Measurements from ENCODE around the gene TRIM71. TPM values are rescaled to one million over a fixed set of nuclear protein-coding genes. Genes with fewer than 3 reads are reported as not detected.

The TRIM71 gene
- polyA plus RNA-seq, 1 donor (not counting 4 experiments of a cell fraction or from before 2014, with no cell fraction given) = not detected

DNA sequence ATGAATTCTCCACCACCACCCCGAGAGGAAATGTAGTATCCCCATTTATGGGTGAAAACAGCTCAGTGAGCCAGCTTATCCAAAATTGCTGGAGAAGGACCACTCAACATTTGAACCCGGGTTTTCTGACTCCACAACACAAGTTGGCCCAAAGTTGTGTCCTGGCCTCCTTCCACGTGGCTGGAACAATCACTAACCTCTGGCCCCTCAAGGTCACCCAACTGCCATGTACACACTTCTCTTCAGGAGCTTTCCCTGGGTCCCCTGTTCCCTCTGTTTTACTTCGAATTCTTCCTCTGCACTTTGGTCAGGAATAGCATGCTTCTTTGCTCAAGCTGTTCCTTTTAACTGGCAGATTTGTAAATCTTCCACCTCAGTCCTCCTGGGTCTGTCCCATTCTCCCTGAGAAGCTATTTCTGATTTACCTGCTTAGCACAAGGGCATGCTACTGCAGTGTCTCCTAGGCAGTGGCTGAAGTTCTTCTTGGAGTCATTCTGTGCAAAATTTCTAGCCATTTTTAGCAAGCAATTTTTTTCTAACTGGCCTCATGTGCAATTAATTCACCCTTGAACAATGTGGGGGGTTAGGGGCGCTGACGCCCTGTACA is 39.2 kb downstream of the TRIM71 start:
- FAIRE-seq (no peak), DNase-seq (ENCODE audit: low read depth, low spot score) (no peak)
- no peaks in the 10 kb centered on the region for H3K27me3 ChIP-seq (ENCODE audit: control insufficient read depth, extremely low read depth, insufficient read depth, low read length)
- no peaks in the 10 kb centered on the region for H3K9me1 ChIP-seq (ENCODE audit: control insufficient read depth, extremely low read depth, insufficient read depth, low read length)
- H3K9ac ChIP-seq (ENCODE audit: control insufficient read depth, extremely low read depth, insufficient read depth, low read length) = no peak overlapping the region
- H2AFZ ChIP-seq (ENCODE audit: control insufficient read depth, low read length) = no peak overlapping the region
- H4K20me1 ChIP-seq (ENCODE audit: control insufficient read depth, extremely low read depth, insufficient read depth, low read length) = no peaks in the 10 kb centered on the region
- no peaks in the 10 kb centered on the region for H3K36me3 ChIP-seq (ENCODE audit: control insufficient read depth in 2 of 2, extremely low read depth in 1 of 2, insufficient read depth in 2 of 2, low read length in 2 of 2)
- H3K27ac ChIP-seq (ENCODE audit: control insufficient read depth, insufficient read depth, low read length) = no peak overlapping the region
- dilution Hi-C loops (cut with MboI; ENCODE audit: extremely low pct_ligation_motif_present, low sequenced_read_pairs) = no loop called here
- TF ChIP-seq EZH2 (IDR thresholded peaks at IDR 0.05; ENCODE audit: low read length) = no peak
- TF ChIP-seq, protein P1, sequence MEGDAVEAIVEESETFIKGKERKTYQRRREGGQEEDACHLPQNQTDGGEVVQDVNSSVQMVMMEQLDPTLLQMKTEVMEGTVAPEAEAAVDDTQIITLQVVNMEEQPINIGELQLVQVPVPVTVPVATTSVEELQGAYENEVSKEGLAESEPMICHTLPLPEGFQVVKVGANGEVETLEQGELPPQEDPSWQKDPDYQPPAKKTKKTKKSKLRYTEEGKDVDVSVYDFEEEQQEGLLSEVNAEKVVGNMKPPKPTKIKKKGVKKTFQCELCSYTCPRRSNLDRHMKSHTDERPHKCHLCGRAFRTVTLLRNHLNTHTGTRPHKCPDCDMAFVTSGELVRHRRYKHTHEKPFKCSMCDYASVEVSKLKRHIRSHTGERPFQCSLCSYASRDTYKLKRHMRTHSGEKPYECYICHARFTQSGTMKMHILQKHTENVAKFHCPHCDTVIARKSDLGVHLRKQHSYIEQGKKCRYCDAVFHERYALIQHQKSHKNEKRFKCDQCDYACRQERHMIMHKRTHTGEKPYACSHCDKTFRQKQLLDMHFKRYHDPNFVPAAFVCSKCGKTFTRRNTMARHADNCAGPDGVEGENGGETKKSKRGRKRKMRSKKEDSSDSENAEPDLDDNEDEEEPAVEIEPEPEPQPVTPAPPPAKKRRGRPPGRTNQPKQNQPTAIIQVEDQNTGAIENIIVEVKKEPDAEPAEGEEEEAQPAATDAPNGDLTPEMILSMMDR (optimal IDR thresholded peaks at IDR 0.05 in 1 of 3, IDR thresholded peaks at IDR 0.05 in 1 of 3, conservative IDR thresholded peaks at IDR 0.05 in 1 of 3; ENCODE audit: extremely low read depth in 1 of 3, insufficient read depth in 2 of 3, low read length in 3 of 3) = no peak
- H3K9me3 ChIP-seq (ENCODE audit: control insufficient read depth, low read depth, low read length) = no peaks in the 10 kb centered on the region
- no peak overlapping the region for H3K4me3 ChIP-seq (ENCODE audit: control insufficient read depth in 2 of 3, extremely low read depth in 1 of 3, insufficient read depth in 2 of 3, low read depth in 1 of 3, low read length in 3 of 3)
- H3K4me1 ChIP-seq (ENCODE audit: control insufficient read depth, extremely low read depth, insufficient read depth, low read length) = no peaks in the 10 kb centered on the region
- H3K4me2 ChIP-seq (ENCODE audit: control insufficient read depth, extremely low read depth, insufficient read depth, low read depth, low read length) = no peak overlapping the region
- no peaks in the 10 kb centered on the region for H3K79me2 ChIP-seq (ENCODE audit: control insufficient read depth, insufficient read depth, low read length)

DNA sequence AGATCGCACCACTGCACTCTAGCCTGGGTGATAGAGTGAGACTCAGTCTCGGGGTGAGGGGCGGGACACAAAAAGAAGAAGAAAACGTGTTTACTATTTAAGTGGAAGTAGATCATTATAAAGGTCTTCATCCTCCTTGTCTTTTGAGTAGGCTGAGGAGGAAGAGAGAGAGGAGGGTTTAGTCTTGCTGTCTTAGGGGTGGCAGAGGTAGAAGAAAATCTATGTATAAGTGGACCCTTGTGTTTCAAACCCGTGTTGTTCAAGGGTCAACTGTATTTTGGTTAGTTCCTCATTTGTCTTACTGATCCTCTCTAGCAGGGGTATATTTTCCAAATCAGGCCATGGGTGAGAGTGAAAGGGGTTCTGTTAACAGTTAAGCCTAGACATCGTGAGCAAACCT is 40.1 kb downstream of the TRIM71 start:
- Histone ChIP-seq H2AFZ (ENCODE audit: control insufficient read depth, low read length) (no peak overlapping the region), H3K9me3 (ENCODE audit: control insufficient read depth, low read depth, low read length) (no peaks in the 10 kb centered on the region), H3K4me2 (ENCODE audit: control insufficient read depth, extremely low read depth, insufficient read depth, low read depth, low read length) (no peak overlapping the region), H4K20me1 (ENCODE audit: control insufficient read depth, extremely low read depth, insufficient read depth, low read length) (no peaks in the 10 kb centered on the region), H3K27me3 (ENCODE audit: control insufficient read depth, extremely low read depth, insufficient read depth, low read length) (no peaks in the 10 kb centered on the region), H3K4me1 (ENCODE audit: control insufficient read depth, extremely low read depth, insufficient read depth, low read length) (no peaks in the 10 kb centered on the region), H3K9me1 (ENCODE audit: control insufficient read depth, extremely low read depth, insufficient read depth, low read length) (no peaks in the 10 kb centered on the region), H3K36me3 (ENCODE audit: control insufficient read depth in 2 of 2, extremely low read depth in 1 of 2, insufficient read depth in 2 of 2, low read length in 2 of 2) (no peaks in the 10 kb centered on the region), H3K4me3 (ENCODE audit: control insufficient read depth in 2 of 3, extremely low read depth in 1 of 3, insufficient read depth in 2 of 3, low read depth in 1 of 3, low read length in 3 of 3) (no peak overlapping the region), H3K9ac (ENCODE audit: control insufficient read depth, extremely low read depth, insufficient read depth, low read length) (no peak overlapping the region), H3K79me2 (ENCODE audit: control insufficient read depth, insufficient read depth, low read length) (no peaks in the 10 kb centered on the region), H3K27ac (ENCODE audit: control insufficient read depth, insufficient read depth, low read length) (no peak overlapping the region)
- dilution Hi-C loops (cut with MboI; ENCODE audit: extremely low pct_ligation_motif_present, low sequenced_read_pairs) = no loop called here
- TF ChIP-seq EZH2 (IDR thresholded peaks at IDR 0.05; ENCODE audit: low read length) = no peak
- TF ChIP-seq, protein P1 (optimal IDR thresholded peaks at IDR 0.05 in 1 of 3, IDR thresholded peaks at IDR 0.05 in 1 of 3, conservative IDR thresholded peaks at IDR 0.05 in 1 of 3; ENCODE audit: extremely low read depth in 1 of 3, insufficient read depth in 2 of 3, low read length in 3 of 3) = no peak
- no peak for FAIRE-seq
- DNase-seq (ENCODE audit: low read depth, low spot score) = no peak

All from keratinocyte (primary cell).